ENCODE data around the gene OTUD3. TPM values are rescaled to one million over a fixed set of nuclear protein-coding genes. Genes with fewer than 3 reads are reported as not detected.

OTUD3 gene
- total and polyA plus RNA-seq, 4 donors: 11.6 to 36.1 (median 11.8) TPM

DNA sequence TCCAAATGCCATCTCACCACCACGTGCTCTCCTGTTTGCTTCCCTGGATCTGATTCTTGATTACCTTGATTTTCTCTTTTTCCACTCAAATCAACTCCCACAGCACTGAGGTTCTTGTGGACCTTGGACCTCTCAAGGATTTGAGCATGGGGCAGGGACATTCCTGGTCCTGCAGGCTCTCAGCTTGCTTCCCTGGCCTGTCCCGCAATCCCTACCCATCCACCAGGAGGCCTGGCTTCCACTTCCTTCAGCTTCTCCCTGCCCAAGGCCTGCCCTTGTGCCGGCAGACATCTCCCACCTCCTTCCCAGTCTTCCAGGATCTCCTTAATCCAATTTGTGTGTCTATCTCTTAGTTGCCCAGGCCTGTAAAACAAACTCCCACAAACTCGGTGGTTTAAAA is 75.6 kb downstream of the OTUD3 start:
- H3K36me3 ChIP-seq (ENCODE audit: control insufficient read depth, insufficient read depth, low read length): no peaks in the 10 kb centered on the region
- no peak overlapping the region for H3K27ac ChIP-seq (ENCODE audit: low read depth, low read length)
- no peaks in the 10 kb centered on the region for H3K4me1 ChIP-seq (ENCODE audit: control insufficient read depth, insufficient read depth, low read length)
- no peak overlapping the region for H3K4me3 ChIP-seq (ENCODE audit: low read depth, low read length)
- no peak for DNase-seq (ENCODE audit: low read depth in 4 of 6, low spot score in 6 of 6)
- H3K9me3 ChIP-seq (ENCODE audit: control insufficient read depth, insufficient read depth, low read length): no peaks in the 10 kb centered on the region
- WGBS (ENCODE audit: insufficient coverage): 94% methylated on average over 3 of the region's 4 CpGs
- no peaks in the 10 kb centered on the region for H3K27me3 ChIP-seq (ENCODE audit: control insufficient read depth, insufficient read depth, low read length)

DNA sequence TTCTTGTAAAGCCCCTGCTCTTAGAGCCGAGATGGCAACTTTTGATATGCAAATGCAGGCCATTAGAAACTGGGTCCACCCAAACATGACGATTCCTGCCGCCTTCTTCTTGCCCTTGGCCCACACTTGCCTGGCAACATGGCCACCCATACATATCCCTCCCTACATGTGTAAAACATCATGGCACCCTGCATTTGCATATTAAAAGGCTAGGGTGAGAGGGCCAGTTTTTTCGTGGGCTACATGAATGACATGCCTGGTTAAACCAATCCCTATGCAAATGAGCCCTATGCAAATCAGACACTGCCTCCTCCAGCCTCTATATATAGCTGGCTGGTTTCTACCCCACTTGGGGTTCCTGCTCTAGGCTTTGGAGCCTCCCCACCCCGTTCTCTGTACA is 78.4 kb downstream of the OTUD3 start:
- Histone ChIP-seq H3K4me3 (ENCODE audit: low read depth, low read length) (no peak overlapping the region), H3K36me3 (ENCODE audit: control insufficient read depth, insufficient read depth, low read length) (no peaks in the 10 kb centered on the region), H3K27ac (ENCODE audit: low read depth, low read length) (no peak overlapping the region), H3K4me1 (ENCODE audit: control insufficient read depth, insufficient read depth, low read length) (no peaks in the 10 kb centered on the region), H3K27me3 (ENCODE audit: control insufficient read depth, insufficient read depth, low read length) (no peaks in the 10 kb centered on the region), H3K9me3 (ENCODE audit: control insufficient read depth, insufficient read depth, low read length) (peaks cover 2% of the 10 kb centered on the region)
- WGBS (ENCODE audit: insufficient coverage): 21% methylated on average over 5 of the region's 5 CpGs
- DNase-seq (ENCODE audit: low read depth in 4 of 6, low spot score in 6 of 6): no peak

Other genes with a start within 250 kb of the OTUD3 start
- gene NBL1, start 238.1 kb upstream of the OTUD3 start, total RNA-seq: 100 to 1,000 TPM in 1 of 2 donors, 10 to 100 TPM in 1; 62.1 to 427 TPM
- 100 to 1,000 TPM in 1 of 2 donors, 10 to 100 TPM in 1; 94.4 to 159 TPM for gene NBL1, start 238.1 kb upstream of the OTUD3 start, polyA plus RNA-seq (ENCODE audit: insufficient read length in 2 of 2)
- under 1 TPM; 0.22 to 0.89 TPM for gene HTR6, start 217.5 kb upstream of the OTUD3 start, total RNA-seq
- gene HTR6, start 217.5 kb upstream of the OTUD3 start, polyA plus RNA-seq (ENCODE audit: insufficient read length in 2 of 2): 1 to 10 TPM; 1.7 to 2.5 TPM
- 1 to 10 TPM; 2.2 to 6.1 TPM for gene TMCO4, start 82.5 kb upstream of the OTUD3 start, total RNA-seq
- gene TMCO4, start 82.5 kb upstream of the OTUD3 start, polyA plus RNA-seq (ENCODE audit: insufficient read length in 2 of 2): 1 to 10 TPM; 2.9 to 3.4 TPM
- gene RNF186, start 67.1 kb upstream of the OTUD3 start, total RNA-seq: not detected
- gene RNF186, start 67.1 kb upstream of the OTUD3 start, polyA plus RNA-seq (ENCODE audit: insufficient read length in 2 of 2): not detected
- gene PLA2G2E, start 41.2 kb downstream of the OTUD3 start, total RNA-seq: not detected
- gene PLA2G2E, start 41.2 kb downstream of the OTUD3 start, polyA plus RNA-seq (ENCODE audit: insufficient read length in 2 of 2): not detected
- gene PLA2G2A, start 97.2 kb downstream of the OTUD3 start, total RNA-seq: under 1 TPM in 1 of 2 donors, not detected in 1; 0.40 TPM
- gene PLA2G2A, start 97.2 kb downstream of the OTUD3 start, polyA plus RNA-seq (ENCODE audit: insufficient read length in 2 of 2): under 1 TPM in 1 of 2 donors, not detected in 1; 0.20 TPM
- 1 to 10 TPM; 1.9 to 2.1 TPM for gene PLA2G5, start 187.8 kb downstream of the OTUD3 start, total RNA-seq
- gene PLA2G5, start 187.8 kb downstream of the OTUD3 start, polyA plus RNA-seq (ENCODE audit: insufficient read length in 2 of 2): 1 to 10 TPM; 3.0 to 3.2 TPM
- gene PLA2G2D, start 237.1 kb downstream of the OTUD3 start, total RNA-seq: not detected
- under 1 TPM; 0.10 to 0.18 TPM for gene PLA2G2D, start 237.1 kb downstream of the OTUD3 start, polyA plus RNA-seq (ENCODE audit: insufficient read length in 2 of 2)

Measured in spinal cord (tissue), 10 donors.